Caco-2 (cell line): ENCODE results near the gene APLN. TPM values are rescaled to one million over a fixed set of nuclear protein-coding genes. Genes with fewer than 3 reads are reported as not detected.

Source experiments
- BruUV-seq: library from RNA; stranded (reverse); fragments of 400-500 nt; replicated peaks from 2 replicates; lab custom pipeline; 2021; lab: Mats Ljungman, UMichigan
- CTCF ChIA-PET: fragments of 300-600 bp; sonication (Branson Sonifier 250); formaldehyde crosslinking; loops from one replicate; lab custom pipeline; 2022; ENCODE audit warnings: antibody characterized with exemption; lab: Charles Lee
- POLR2A ChIA-PET: fragments of 300-600 bp; sonication (Branson Sonifier 250); formaldehyde crosslinking; loops from one replicate; lab custom pipeline; 2022; ENCODE audit warnings: antibody characterized with exemption; lab: Charles Lee
- DNase-seq, 2 experiments: peaks; one replicate each; pipeline versions ENCODE4 v3.0.0 to v3.0.0-alpha.2; 2020 to 2022
- H3K27me3 ChIP-seq: replicated peaks from 2 replicates; pipeline ENCODE4 v1.6.0; 2011; ENCODE audit warnings: low read length; ENCODE audit not compliant: control insufficient read depth, insufficient read depth
- H3K36me3 ChIP-seq: 2 replicates; pipeline ENCODE4 v1.5.1; 2011; ENCODE audit warnings: low read length; ENCODE audit not compliant: control insufficient read depth, insufficient read depth
- H3K4me1 ChIP-seq: fragments of 250-450 bp; sonication (Bioruptor Pico); 2 replicates; pipeline ENCODE4 v1.5.1; 2020; ENCODE audit warnings: mild to moderate bottlenecking
- H3K4me3 ChIP-seq: 2 replicates; pipeline ENCODE4 v1.5.1; 2011; ENCODE audit warnings: low read depth, mild to moderate bottlenecking, control low read depth, low read length
- H3K9me3 ChIP-seq: fragments of 250-450 bp; sonication (Bioruptor Pico); 2 replicates; pipeline ENCODE4 v1.5.1; 2020; ENCODE audit warnings: mild to moderate bottlenecking, moderate library complexity
- H3K27ac Mint-ChIP-seq: one replicate; pipeline ENCODE4 v1.8.0; 2022; ENCODE audit warnings: mixed read lengths; ENCODE audit not compliant: unreplicated experiment
- H3K27me3 Mint-ChIP-seq: one replicate; pipeline ENCODE4 v1.8.0; 2022; ENCODE audit warnings: mixed read lengths; ENCODE audit not compliant: insufficient read depth, unreplicated experiment
- H3K36me3 Mint-ChIP-seq: one replicate; pipeline ENCODE4 v1.8.0; 2022; ENCODE audit warnings: mild to moderate bottlenecking, mixed read lengths; ENCODE audit not compliant: insufficient read depth, unreplicated experiment
- H3K4me1 Mint-ChIP-seq: one replicate; pipeline ENCODE4 v1.8.0; 2022; ENCODE audit warnings: low read depth, mixed read lengths; ENCODE audit not compliant: unreplicated experiment
- H3K4me3 Mint-ChIP-seq: one replicate; pipeline ENCODE4 v1.8.0; 2022; ENCODE audit warnings: mild to moderate bottlenecking, moderate library complexity, mixed read lengths; ENCODE audit not compliant: unreplicated experiment
- H3K9me3 Mint-ChIP-seq: one replicate; pipeline ENCODE4 v1.8.0; 2022; ENCODE audit warnings: mixed read lengths; ENCODE audit not compliant: unreplicated experiment
- intact Hi-C: fragments of 100-400 bp; cut with micrococcal nuclease; formaldehyde crosslinking; loops from one replicate; pipeline ENCODE4 v1.10.0; 2022; ENCODE audit not compliant: unreplicated experiment
- total RNA-seq: library from RNA; stranded (reverse); gene quantifications from 2 replicates; pipeline ENCODE4 v1.2.3, GENCODE V29; 2022
- TF ChIP-seq, protein P1 (sequence below), 2 experiments: fragments of 200-600 bp in 1 of 2; IDR thresholded peaks; 1 replicate in 1 of 2; 2 replicates in 1 of 2; pipeline versions ENCODE4 v1.5.1 to v1.8.0; 2011 to 2022; ENCODE audit warnings: antibody characterized with exemption in 1 of 2, control low read depth in 1 of 2, inconsistent platforms in 1 of 2, low read depth in 1 of 2, low read length in 1 of 2, mild to moderate bottlenecking in 1 of 2, moderate library complexity in 1 of 2; ENCODE audit not compliant: insufficient read depth in 1 of 2, severe bottlenecking in 1 of 2, unreplicated experiment in 1 of 2

APLN gene
- total RNA-seq, 1 experiment from 2014 or later, result 0.20 TPM

DNA sequence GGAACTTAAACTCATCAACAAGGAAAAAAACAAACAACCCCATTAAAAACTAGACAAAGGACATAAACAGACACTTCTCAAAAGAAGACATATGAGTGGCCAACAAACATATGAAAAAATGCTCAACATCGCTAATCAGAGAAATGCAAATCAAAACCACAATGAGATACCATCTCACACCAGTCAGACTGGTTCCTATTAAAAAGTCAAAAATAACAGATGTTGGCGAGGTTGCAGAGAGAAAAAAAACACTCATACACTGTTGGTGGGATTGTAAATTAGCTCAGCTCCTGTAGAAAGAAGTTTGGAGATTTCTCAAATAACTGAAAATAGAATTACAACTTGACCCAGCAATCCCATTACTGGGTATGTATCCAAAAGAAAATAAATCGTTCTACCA is 28.7 kb downstream of the APLN start:
- H3K36me3 Mint-ChIP-seq, result no peaks in the 10 kb centered on the region
- no TSS peak for BruUV-seq
- H3K4me1 Mint-ChIP-seq, result no peaks in the 10 kb centered on the region
- TF ChIP-seq, protein P1, sequence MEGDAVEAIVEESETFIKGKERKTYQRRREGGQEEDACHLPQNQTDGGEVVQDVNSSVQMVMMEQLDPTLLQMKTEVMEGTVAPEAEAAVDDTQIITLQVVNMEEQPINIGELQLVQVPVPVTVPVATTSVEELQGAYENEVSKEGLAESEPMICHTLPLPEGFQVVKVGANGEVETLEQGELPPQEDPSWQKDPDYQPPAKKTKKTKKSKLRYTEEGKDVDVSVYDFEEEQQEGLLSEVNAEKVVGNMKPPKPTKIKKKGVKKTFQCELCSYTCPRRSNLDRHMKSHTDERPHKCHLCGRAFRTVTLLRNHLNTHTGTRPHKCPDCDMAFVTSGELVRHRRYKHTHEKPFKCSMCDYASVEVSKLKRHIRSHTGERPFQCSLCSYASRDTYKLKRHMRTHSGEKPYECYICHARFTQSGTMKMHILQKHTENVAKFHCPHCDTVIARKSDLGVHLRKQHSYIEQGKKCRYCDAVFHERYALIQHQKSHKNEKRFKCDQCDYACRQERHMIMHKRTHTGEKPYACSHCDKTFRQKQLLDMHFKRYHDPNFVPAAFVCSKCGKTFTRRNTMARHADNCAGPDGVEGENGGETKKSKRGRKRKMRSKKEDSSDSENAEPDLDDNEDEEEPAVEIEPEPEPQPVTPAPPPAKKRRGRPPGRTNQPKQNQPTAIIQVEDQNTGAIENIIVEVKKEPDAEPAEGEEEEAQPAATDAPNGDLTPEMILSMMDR (IDR thresholded peaks at IDR 0.05; ENCODE audit: insufficient read depth in 1 of 2, low read depth in 1 of 2, low read length in 1 of 2, severe bottlenecking in 1 of 2, unreplicated experiment in 1 of 2), result no peak
- Histone ChIP-seq H3K4me1 (no peaks in the 10 kb centered on the region), H3K36me3 (no peaks in the 10 kb centered on the region), H3K4me3 (no peak overlapping the region), H3K9me3 (no peaks in the 10 kb centered on the region), H3K27me3 (no peaks in the 10 kb centered on the region)
- no peaks in the 10 kb centered on the region for H3K9me3 Mint-ChIP-seq
- intact Hi-C loops, result no loop called here
- POLR2A ChIA-PET, result no interaction called here
- H3K4me3 Mint-ChIP-seq, result no peak overlapping the region
- H3K27me3 Mint-ChIP-seq, result no peaks in the 10 kb centered on the region
- DNase-seq, result no peak
- H3K27ac Mint-ChIP-seq, result no peak overlapping the region
- CTCF ChIA-PET, result no interaction called here

DNA sequence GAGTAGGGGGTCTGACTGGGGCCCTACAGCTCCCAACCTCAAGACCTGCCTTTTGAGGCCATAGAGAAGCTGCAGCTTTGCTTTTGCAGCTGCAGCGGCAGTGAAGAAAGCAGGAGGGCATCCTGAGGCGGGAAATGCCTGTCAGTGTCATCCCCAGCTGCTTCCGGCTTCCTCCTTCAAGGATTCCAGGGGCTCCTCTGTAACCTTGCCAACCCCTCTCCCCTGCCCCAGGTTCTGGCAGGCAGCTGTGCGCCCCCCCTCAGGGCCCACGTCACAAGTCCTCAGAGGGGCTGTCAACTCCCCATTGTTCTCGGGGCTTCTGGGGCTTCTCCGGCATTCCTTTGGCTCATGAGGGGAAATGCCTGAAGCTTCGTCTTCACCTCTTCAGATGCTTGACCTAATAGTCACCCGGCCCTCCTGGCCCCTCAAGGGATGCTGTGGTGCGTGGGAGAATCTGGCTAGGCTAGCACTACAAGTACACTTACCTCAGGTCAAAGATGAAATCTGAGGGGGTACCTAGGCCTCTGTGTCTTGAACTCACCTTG is 31.9 kb downstream of the APLN start:
- Histone ChIP-seq H3K4me1 (no peaks in the 10 kb centered on the region), H3K27me3 (no peaks in the 10 kb centered on the region), H3K4me3 (no peak overlapping the region), H3K9me3 (no peaks in the 10 kb centered on the region), H3K36me3 (no peaks in the 10 kb centered on the region)
- H3K27me3 Mint-ChIP-seq, result no peaks in the 10 kb centered on the region
- H3K4me3 Mint-ChIP-seq, result no peak overlapping the region
- DNase-seq, result peak in 1 of 2 experiments; percentile 40
- intact Hi-C loops, result no loop called here
- H3K9me3 Mint-ChIP-seq, result no peaks in the 10 kb centered on the region
- CTCF ChIA-PET, result no interaction called here
- POLR2A ChIA-PET, result no interaction called here
- BruUV-seq, result no TSS peak
- H3K36me3 Mint-ChIP-seq, result no peaks in the 10 kb centered on the region
- no peak overlapping the region for H3K27ac Mint-ChIP-seq
- TF ChIP-seq, protein P1 (IDR thresholded peaks at IDR 0.05; ENCODE audit: insufficient read depth in 1 of 2, low read depth in 1 of 2, low read length in 1 of 2, severe bottlenecking in 1 of 2, unreplicated experiment in 1 of 2), result no peak
- H3K4me1 Mint-ChIP-seq, result no peaks in the 10 kb centered on the region

DNA sequence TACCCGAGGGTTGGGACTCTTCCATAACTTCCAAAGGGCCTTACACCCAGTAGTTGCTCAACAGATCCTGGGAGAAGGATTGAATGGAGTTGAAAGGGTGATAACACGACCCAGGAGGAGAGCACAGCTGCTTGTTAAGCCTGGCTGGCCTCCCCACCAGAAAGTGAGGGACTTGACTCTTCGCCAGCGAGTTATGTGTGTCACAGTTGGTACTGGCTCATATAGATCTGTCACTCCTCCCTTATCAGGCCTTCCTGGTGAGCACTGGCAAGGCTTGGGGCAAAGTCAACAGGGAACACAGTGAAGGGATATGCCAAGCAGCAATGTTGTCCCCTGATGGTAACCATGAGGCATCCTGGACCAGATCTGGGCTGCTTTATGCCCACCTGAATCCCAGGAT is 35.8 kb downstream of the APLN start:
- Histone ChIP-seq H3K4me3 (no peak overlapping the region), H3K4me1 (no peaks in the 10 kb centered on the region), H3K9me3 (no peaks in the 10 kb centered on the region), H3K36me3 (no peaks in the 10 kb centered on the region), H3K27me3 (no peaks in the 10 kb centered on the region)
- H3K27me3 Mint-ChIP-seq, result no peaks in the 10 kb centered on the region
- H3K27ac Mint-ChIP-seq, result no peak overlapping the region
- TF ChIP-seq, protein P1 (IDR thresholded peaks at IDR 0.05; ENCODE audit: insufficient read depth in 1 of 2, low read depth in 1 of 2, low read length in 1 of 2, severe bottlenecking in 1 of 2, unreplicated experiment in 1 of 2), result no peak
- ChIA-PET POLR2A (no interaction called here), CTCF (no interaction called here)
- no peak overlapping the region for H3K4me3 Mint-ChIP-seq
- no peak for DNase-seq
- no peaks in the 10 kb centered on the region for H3K9me3 Mint-ChIP-seq
- no peaks in the 10 kb centered on the region for H3K36me3 Mint-ChIP-seq
- BruUV-seq, result no TSS peak
- intact Hi-C loops, result no loop called here
- H3K4me1 Mint-ChIP-seq, result no peaks in the 10 kb centered on the region
